ENCODE measurements around the gene SLC16A4. TPM values are rescaled to one million over a fixed set of nuclear protein-coding genes. Genes with fewer than 3 reads are reported as not detected.

The SLC16A4 gene
- total RNA-seq, 2 experiments from 2014 or later, result not detected

DNA sequence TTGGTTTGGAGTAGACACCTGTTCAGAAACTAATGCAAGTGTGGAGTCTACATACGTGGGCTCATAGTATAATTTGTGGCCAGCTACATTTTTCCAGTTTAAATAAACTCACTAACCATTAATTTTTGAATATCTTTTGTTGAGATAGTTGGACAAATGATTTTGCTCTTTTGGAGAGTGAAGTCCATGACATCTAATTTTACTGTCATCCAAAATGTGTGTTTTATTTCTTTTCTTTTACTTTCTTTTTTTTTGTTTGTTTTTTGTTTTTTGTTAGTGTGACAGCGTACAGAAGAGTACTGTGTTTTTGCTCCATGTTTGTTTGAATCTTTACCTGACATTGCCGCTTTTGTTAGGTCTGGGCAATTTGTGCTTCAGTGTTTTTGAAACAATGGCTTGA, 46.7 kb downstream of the SLC16A4 start:
- Histone ChIP-seq H3K4me3 (ENCODE audit: low read length) (no peak overlapping the region), H3K27ac (ENCODE audit: low read depth in 1 of 2, low read length in 2 of 2) (no peak overlapping the region), H3K36me3 (ENCODE audit: insufficient read depth, low read length) (peaks cover 64% of the 10 kb centered on the region), H3K4me1 (ENCODE audit: insufficient read depth, low read length) (peaks cover 38% of the 10 kb centered on the region), H3K9me3 (ENCODE audit: control insufficient read depth in 1 of 2, insufficient read depth in 1 of 2, low read length in 2 of 2) (no peaks in the 10 kb centered on the region), H3K27me3 (ENCODE audit: control insufficient read depth in 1 of 2, insufficient read depth in 2 of 2, low read length in 2 of 2) (no peaks in the 10 kb centered on the region)
- H3K36me3 Mint-ChIP-seq (ENCODE audit: low read depth), result peaks cover 89% of the 10 kb centered on the region
- H3K4me1 Mint-ChIP-seq (ENCODE audit: low read depth), result peaks cover 92% of the 10 kb centered on the region
- H3K27me3 Mint-ChIP-seq, result no peaks in the 10 kb centered on the region
- H3K27ac Mint-ChIP-seq, result peak overlapping the region; percentile 29
- TF ChIP-seq, protein P1, sequence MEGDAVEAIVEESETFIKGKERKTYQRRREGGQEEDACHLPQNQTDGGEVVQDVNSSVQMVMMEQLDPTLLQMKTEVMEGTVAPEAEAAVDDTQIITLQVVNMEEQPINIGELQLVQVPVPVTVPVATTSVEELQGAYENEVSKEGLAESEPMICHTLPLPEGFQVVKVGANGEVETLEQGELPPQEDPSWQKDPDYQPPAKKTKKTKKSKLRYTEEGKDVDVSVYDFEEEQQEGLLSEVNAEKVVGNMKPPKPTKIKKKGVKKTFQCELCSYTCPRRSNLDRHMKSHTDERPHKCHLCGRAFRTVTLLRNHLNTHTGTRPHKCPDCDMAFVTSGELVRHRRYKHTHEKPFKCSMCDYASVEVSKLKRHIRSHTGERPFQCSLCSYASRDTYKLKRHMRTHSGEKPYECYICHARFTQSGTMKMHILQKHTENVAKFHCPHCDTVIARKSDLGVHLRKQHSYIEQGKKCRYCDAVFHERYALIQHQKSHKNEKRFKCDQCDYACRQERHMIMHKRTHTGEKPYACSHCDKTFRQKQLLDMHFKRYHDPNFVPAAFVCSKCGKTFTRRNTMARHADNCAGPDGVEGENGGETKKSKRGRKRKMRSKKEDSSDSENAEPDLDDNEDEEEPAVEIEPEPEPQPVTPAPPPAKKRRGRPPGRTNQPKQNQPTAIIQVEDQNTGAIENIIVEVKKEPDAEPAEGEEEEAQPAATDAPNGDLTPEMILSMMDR (IDR thresholded peaks at IDR 0.05), result no peak
- H3K9me3 Mint-ChIP-seq, result no peaks in the 10 kb centered on the region
- CTCF ChIA-PET, result no interaction called here
- POLR2A ChIA-PET, result no interaction called here
- ATAC-seq (ENCODE audit: poor library complexity) (no peak), DNase-seq (no peak)
- intact Hi-C loops (cut with DNase I, micrococcal nuclease), result loop anchor here in 1 of 2 experiments (10.0 kb wide), 1 partner anchor 621 kb away; the partner anchor contains the start of gene LRIF1
- peak overlapping the region; percentile 77 for H3K4me3 Mint-ChIP-seq

DNA sequence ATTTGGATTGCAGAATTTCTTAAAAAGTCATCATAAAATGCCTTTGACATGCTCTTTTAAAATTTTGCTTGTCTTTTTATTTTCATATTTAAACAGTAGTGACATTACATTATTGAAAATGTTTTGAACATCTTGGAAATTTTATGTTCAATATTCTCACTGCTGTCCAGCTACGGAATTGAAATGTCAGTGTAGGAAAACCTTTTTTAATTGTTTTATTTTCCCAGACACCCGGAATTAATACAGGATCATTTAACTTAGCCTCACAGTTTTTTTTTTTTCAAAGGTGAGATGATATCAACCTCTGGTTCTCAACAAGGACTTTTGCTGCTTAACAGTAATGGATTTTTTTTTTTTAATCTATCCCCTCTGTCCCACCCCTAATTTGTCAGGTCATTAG, 47.6 kb downstream of the SLC16A4 start:
- Mint-ChIP-seq H3K4me3 (peak overlapping the region; percentile 77), H3K9me3 (no peaks in the 10 kb centered on the region), H3K4me1 (ENCODE audit: low read depth) (peaks cover 83% of the 10 kb centered on the region), H3K27me3 (no peaks in the 10 kb centered on the region), H3K27ac (peak overlapping the region; percentile 29), H3K36me3 (ENCODE audit: low read depth) (peaks cover 80% of the 10 kb centered on the region)
- peaks cover 60% of the 10 kb centered on the region for H3K36me3 ChIP-seq (ENCODE audit: insufficient read depth, low read length)
- intact Hi-C loops (cut with DNase I, micrococcal nuclease), result loop anchor here in 1 of 2 experiments (10.0 kb wide), 1 partner anchor 622 kb away; the partner anchor contains the start of gene LRIF1
- no peak for DNase-seq
- no peak for ATAC-seq (ENCODE audit: poor library complexity)
- peaks cover 38% of the 10 kb centered on the region for H3K4me1 ChIP-seq (ENCODE audit: insufficient read depth, low read length)
- ChIA-PET CTCF (no interaction called here), POLR2A (interaction anchor here (0.6 kb wide), 1 partner anchor 42 kb away, joined by 3 read pairs; no protein-coding TSS in a partner anchor)
- H3K27me3 ChIP-seq (ENCODE audit: control insufficient read depth in 1 of 2, insufficient read depth in 2 of 2, low read length in 2 of 2), result no peaks in the 10 kb centered on the region
- TF ChIP-seq, protein P1 (IDR thresholded peaks at IDR 0.05), result no peak
- H3K4me3 ChIP-seq (ENCODE audit: low read length), result no peak overlapping the region
- H3K27ac ChIP-seq (ENCODE audit: low read depth in 1 of 2, low read length in 2 of 2), result no peak overlapping the region
- H3K9me3 ChIP-seq (ENCODE audit: control insufficient read depth in 1 of 2, insufficient read depth in 1 of 2, low read length in 2 of 2), result no peaks in the 10 kb centered on the region

DNA sequence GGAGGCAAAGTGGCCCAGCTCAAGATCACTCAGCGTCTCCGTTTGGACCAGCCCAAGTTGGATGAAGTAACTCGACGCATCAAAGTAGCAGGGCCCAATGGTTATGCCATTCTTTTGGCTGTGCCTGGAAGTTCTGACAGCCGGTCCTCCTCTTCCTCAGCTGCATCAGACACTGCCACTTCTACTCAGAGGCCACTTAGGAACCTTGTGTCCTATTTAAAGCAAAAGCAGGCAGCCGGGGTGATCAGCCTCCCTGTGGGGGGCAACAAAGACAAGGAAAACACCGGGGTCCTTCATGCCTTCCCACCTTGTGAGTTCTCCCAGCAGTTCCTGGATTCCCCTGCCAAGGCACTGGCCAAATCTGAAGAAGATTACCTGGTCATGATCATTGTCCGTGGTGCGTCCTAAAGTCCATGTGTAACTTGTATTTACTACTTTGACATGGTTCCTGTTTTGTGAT, 48.9 kb downstream of the SLC16A4 start:
- Mint-ChIP-seq H3K36me3 (ENCODE audit: low read depth) (peaks cover 74% of the 10 kb centered on the region), H3K4me3 (no peak overlapping the region), H3K9me3 (no peaks in the 10 kb centered on the region), H3K27me3 (no peaks in the 10 kb centered on the region), H3K4me1 (ENCODE audit: low read depth) (peaks cover 77% of the 10 kb centered on the region), H3K27ac (no peak overlapping the region)
- TF ChIP-seq, protein P1 (IDR thresholded peaks at IDR 0.05), result no peak
- intact Hi-C loops (cut with DNase I, micrococcal nuclease), result loop anchor here in 1 of 2 experiments (10.0 kb wide), 1 partner anchor 623 kb away; the partner anchor contains the start of gene LRIF1
- H3K9me3 ChIP-seq (ENCODE audit: control insufficient read depth in 1 of 2, insufficient read depth in 1 of 2, low read length in 2 of 2), result no peaks in the 10 kb centered on the region
- peaks cover 50% of the 10 kb centered on the region for H3K36me3 ChIP-seq (ENCODE audit: insufficient read depth, low read length)
- ChIA-PET POLR2A (interaction anchor here (0.7 to 0.8 kb wide), 2 partner anchors 134 to 1750 kb away, joined by 3 read pairs; no protein-coding TSS in a partner anchor), CTCF (no interaction called here)
- H3K4me3 ChIP-seq (ENCODE audit: low read length), result peak overlapping the region; percentile 2
- DNase-seq, result no peak
- H3K27ac ChIP-seq (ENCODE audit: low read depth in 1 of 2, low read length in 2 of 2), result no peak overlapping the region
- no peaks in the 10 kb centered on the region for H3K27me3 ChIP-seq (ENCODE audit: control insufficient read depth in 1 of 2, insufficient read depth in 2 of 2, low read length in 2 of 2)
- ATAC-seq (ENCODE audit: poor library complexity), result no peak
- H3K4me1 ChIP-seq (ENCODE audit: insufficient read depth, low read length), result peaks cover 36% of the 10 kb centered on the region
